Colonic mucosa (tissue), 2 donors: Measurements from ENCODE around the gene LRRC75A. TPM values are rescaled to one million over a fixed set of nuclear protein-coding genes. Genes with fewer than 3 reads are reported as not detected.

Experiments
- total RNA-seq, 2 donors: library from RNA; stranded (reverse); fragmentation: NEBNext Ultra II Directional in 1 of 2; extraction: Animal tissue kit (Norgen Biotek cat#: 25700) in 1 of 2; gene quantifications; one replicate each; pipeline ENCODE4 v1.2.1, GENCODE V29; 2021
- donor health status: DM: no; HTN: no; CAD: no.
- donor health status: DM: no; HTN: no; CAD: no.

Gene LRRC75A
- total RNA-seq, 2 donors from 2014 or later: 43.2 to 49.4 TPM

Other genes with a start within 250 kb of the LRRC75A start
- 10 to 100 TPM; 60.6 to 77.4 TPM for gene CENPV, start 138.7 kb downstream of the LRRC75A start, total RNA-seq
- gene UBB, start 111.1 kb downstream of the LRRC75A start, total RNA-seq: 1,000 to 10,000 TPM; 1,436 to 2,044 TPM
- gene TRPV2, start 76.6 kb downstream of the LRRC75A start, total RNA-seq: 1 to 10 TPM; 5.4 to 7.4 TPM
- gene ZNF287, start 77.0 kb upstream of the LRRC75A start, total RNA-seq: 1 to 10 TPM; 2.9 to 3.3 TPM
- gene ZNF624, start 161.7 kb upstream of the LRRC75A start, total RNA-seq: 1 to 10 TPM; 2.4 to 5.8 TPM
- under 1 TPM; 0.13 to 0.20 TPM for gene CCDC144A, start 198.0 kb upstream of the LRRC75A start, total RNA-seq